ENCODE measurements around the gene NPDC1.

GRCh38 chr9:137066096-137066861 is 20.3 kb upstream of the NPDC1 start:
- TF ChIP-seq POLR2A (IDR thresholded peaks at IDR 0.05) (no peak), CTCF (IDR thresholded peaks at IDR 0.05) (no peak)
